BLaER1 (cell line): Measurements from ENCODE around the gene ABLIM2.
A peak's percentile ranks its signal among the peaks of the same experiment; 100 is the strongest.

Source experiments
- H3K27ac ChIP-seq: shearing (Covaris generic); formaldehyde crosslinking; 2 replicates; pipeline ENCODE4 v1.8.1; 2022
- H3K27me3 ChIP-seq: shearing (Covaris generic); formaldehyde crosslinking; 2 replicates; pipeline ENCODE4 v1.8.1; 2022
- H3K36me3 ChIP-seq: shearing (Covaris generic); formaldehyde crosslinking; 2 replicates; pipeline ENCODE4 v1.8.1; 2022
- H3K4me1 ChIP-seq: shearing (Covaris generic); formaldehyde crosslinking; 2 replicates; pipeline ENCODE4 v1.8.1; 2022
- H3K4me2 ChIP-seq: shearing (Covaris generic); formaldehyde crosslinking; 2 replicates; pipeline ENCODE4 v1.8.1; 2022
- H3K4me3 ChIP-seq: shearing (Covaris generic); formaldehyde crosslinking; 2 replicates; pipeline ENCODE4 v1.8.1; 2022
- H3K9ac ChIP-seq: shearing (Covaris generic); formaldehyde crosslinking; 2 replicates; pipeline ENCODE4 v1.8.1; 2022
- H3K9me3 ChIP-seq: shearing (Covaris generic); formaldehyde crosslinking; 2 replicates; pipeline ENCODE4 v1.8.1; 2022
- H4K20me1 ChIP-seq: shearing (Covaris generic); formaldehyde crosslinking; 2 replicates; pipeline ENCODE4 v1.8.1; 2022
- Cebpa-rat ChIP-seq: shearing (Covaris generic); IDR thresholded peaks from 2 replicates; pipeline ENCODE4 v1.8.1; 2022

The ABLIM2 gene

GRCh38 chr4:8152090-8152864 lies 6.3 kb downstream of the ABLIM2 start:
- H3K36me3 ChIP-seq, result no peaks in the 10 kb centered on the region
- H3K4me2 ChIP-seq, result no peak overlapping the region
- no peak for TF ChIP-seq Cebpa-rat
- peaks cover 12% of the 10 kb centered on the region for H3K27me3 ChIP-seq
- peaks cover 40% of the 10 kb centered on the region for H3K4me1 ChIP-seq
- no peak overlapping the region for H3K27ac ChIP-seq
- no peaks in the 10 kb centered on the region for H3K9me3 ChIP-seq
- peaks cover 8% of the 10 kb centered on the region for H4K20me1 ChIP-seq
- H3K9ac ChIP-seq, result no peak overlapping the region
- no peak overlapping the region for H3K4me3 ChIP-seq

- Histone ChIP-seq H3K4me3 (no peak overlapping the region), H3K27ac (no peak overlapping the region), H4K20me1 (peaks cover 6% of the 10 kb centered on the region; the same call in 1 of the 2 replicates), H3K4me2 (peak overlapping the region; percentile 20), H3K9me3 (no peaks in the 10 kb centered on the region), H3K36me3 (no peaks in the 10 kb centered on the region), H3K4me1 (peaks cover 48% of the 10 kb centered on the region), H3K9ac (no peak overlapping the region), H3K27me3 (peaks cover 1% of the 10 kb centered on the region)
- no peak for TF ChIP-seq Cebpa-rat
Observed at GRCh38 chr4:8151165-8151650, 7.4 kb downstream of the ABLIM2 start.

GRCh38 chr4:8150152-8151090 lies 8.2 kb downstream of the ABLIM2 start:
- Histone ChIP-seq H3K27me3 (no peaks in the 10 kb centered on the region), H3K4me3 (no peak overlapping the region), H3K4me1 (peaks cover 50% of the 10 kb centered on the region), H3K4me2 (peak overlapping the region; percentile 20), H3K27ac (no peak overlapping the region), H3K9me3 (no peaks in the 10 kb centered on the region), H4K20me1 (peaks cover 6% of the 10 kb centered on the region; the same call in 1 of the 2 replicates), H3K36me3 (no peaks in the 10 kb centered on the region), H3K9ac (no peak overlapping the region)
- TF ChIP-seq Cebpa-rat, result no peak

- no peaks in the 10 kb centered on the region for H3K36me3 ChIP-seq
- H3K9ac ChIP-seq, result no peak overlapping the region
- H3K27me3 ChIP-seq, result no peaks in the 10 kb centered on the region
- H3K4me3 ChIP-seq, result no peak overlapping the region
- peaks cover 6% of the 10 kb centered on the region; the same call in 1 of the 2 replicates for H4K20me1 ChIP-seq
- peaks cover 50% of the 10 kb centered on the region for H3K4me1 ChIP-seq
- H3K9me3 ChIP-seq, result no peaks in the 10 kb centered on the region
- no peak overlapping the region for H3K27ac ChIP-seq
- TF ChIP-seq Cebpa-rat, result no peak
- H3K4me2 ChIP-seq, result 0 out of 2 replicates have a peak overlapping the region, but pooled peaks have one; percentile 75
Observed at GRCh38 chr4:8149664-8150063, 8.9 kb downstream of the ABLIM2 start.

- no peaks in the 10 kb centered on the region for H3K9me3 ChIP-seq
- H3K4me2 ChIP-seq, result peak overlapping the region; percentile 75
- H4K20me1 ChIP-seq, result peaks cover 6% of the 10 kb centered on the region; the same call in 1 of the 2 replicates
- 0 out of 2 replicates have a peak overlapping the region, but pooled peaks have one; percentile 6 for H3K27ac ChIP-seq
- no peaks in the 10 kb centered on the region for H3K27me3 ChIP-seq
- no peak overlapping the region for H3K9ac ChIP-seq
- peaks cover 54% of the 10 kb centered on the region for H3K4me1 ChIP-seq
- no peak overlapping the region for H3K4me3 ChIP-seq
- no peaks in the 10 kb centered on the region for H3K36me3 ChIP-seq
- no peak for TF ChIP-seq Cebpa-rat
Observed at GRCh38 chr4:8148785-8149435, 9.7 kb downstream of the ABLIM2 start.

GRCh38 chr4:8148159-8148558 lies 10.5 kb downstream of the ABLIM2 start:
- peaks cover 60% of the 10 kb centered on the region for H3K4me1 ChIP-seq
- no peaks in the 10 kb centered on the region for H3K27me3 ChIP-seq

GRCh38 chr4:8147231-8147970 lies 11.2 kb downstream of the ABLIM2 start:
- Histone ChIP-seq H4K20me1 (peaks cover 6% of the 10 kb centered on the region; the same call in 1 of the 2 replicates), H3K36me3 (no peaks in the 10 kb centered on the region), H3K27ac (0 out of 2 replicates have a peak overlapping the region, but pooled peaks have one; percentile 2), H3K4me1 (peaks cover 60% of the 10 kb centered on the region), H3K9ac (0 out of 2 replicates have a peak overlapping the region, but pooled peaks have one; percentile 25), H3K27me3 (no peaks in the 10 kb centered on the region), H3K9me3 (no peaks in the 10 kb centered on the region), H3K4me2 (peak overlapping the region; percentile 75), H3K4me3 (no peak overlapping the region)
- no peak for TF ChIP-seq Cebpa-rat

More at GRCh38 chr4:8148159-8148558, 10.5 kb downstream of the ABLIM2 start:
- 0 out of 2 replicates have a peak overlapping the region, but pooled peaks have one; percentile 2 for H3K27ac ChIP-seq
- H3K36me3 ChIP-seq, result no peaks in the 10 kb centered on the region
- H3K4me3 ChIP-seq, result no peak overlapping the region
- H3K9ac ChIP-seq, result 0 out of 2 replicates have a peak overlapping the region, but pooled peaks have one; percentile 25
- peaks cover 6% of the 10 kb centered on the region; the same call in 1 of the 2 replicates for H4K20me1 ChIP-seq
- H3K4me2 ChIP-seq, result peak overlapping the region; percentile 75
- TF ChIP-seq Cebpa-rat, result no peak
- no peaks in the 10 kb centered on the region for H3K9me3 ChIP-seq

- H3K36me3 ChIP-seq, result no peaks in the 10 kb centered on the region
- no peak overlapping the region for H3K9ac ChIP-seq
- no peaks in the 10 kb centered on the region for H3K27me3 ChIP-seq
- H3K9me3 ChIP-seq, result no peaks in the 10 kb centered on the region
- H3K27ac ChIP-seq, result no peak overlapping the region
- peaks cover 6% of the 10 kb centered on the region; the same call in 1 of the 2 replicates for H4K20me1 ChIP-seq
- no peak overlapping the region for H3K4me3 ChIP-seq
- H3K4me1 ChIP-seq, result peaks cover 60% of the 10 kb centered on the region
- H3K4me2 ChIP-seq, result 0 out of 2 replicates have a peak overlapping the region, but pooled peaks have one; percentile 75
- no peak for TF ChIP-seq Cebpa-rat
Observed at GRCh38 chr4:8146157-8146556, 12.5 kb downstream of the ABLIM2 start.
